Measurements from ENCODE around the gene C1QBP.

C1QBP gene

DNA sequence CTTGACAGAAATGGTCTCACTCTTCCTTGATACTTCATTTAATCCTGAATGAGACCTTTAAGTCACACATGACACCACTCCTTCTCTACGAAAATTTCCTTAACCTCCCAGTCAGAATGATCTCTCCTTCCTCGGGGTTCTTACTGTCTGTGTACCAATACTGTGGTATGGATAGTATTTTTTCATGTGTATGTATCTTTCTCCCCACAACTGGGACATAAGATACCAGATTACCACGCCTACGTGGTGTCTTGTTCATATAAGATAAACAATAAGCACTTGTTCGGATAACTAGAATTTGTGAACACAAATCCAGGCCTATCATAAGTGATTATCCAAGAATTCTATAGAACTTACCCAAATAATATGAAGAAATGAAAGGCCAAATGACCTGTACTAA, 30.8 kb downstream of the C1QBP start:
- no peak for DNase-seq (ENCODE audit: extremely low read depth, low read depth)
- H3K4me3 ChIP-seq (replicated peaks; ENCODE audit: low read depth, low read length): no peak overlapping the region
- TF ChIP-seq, protein P1, sequence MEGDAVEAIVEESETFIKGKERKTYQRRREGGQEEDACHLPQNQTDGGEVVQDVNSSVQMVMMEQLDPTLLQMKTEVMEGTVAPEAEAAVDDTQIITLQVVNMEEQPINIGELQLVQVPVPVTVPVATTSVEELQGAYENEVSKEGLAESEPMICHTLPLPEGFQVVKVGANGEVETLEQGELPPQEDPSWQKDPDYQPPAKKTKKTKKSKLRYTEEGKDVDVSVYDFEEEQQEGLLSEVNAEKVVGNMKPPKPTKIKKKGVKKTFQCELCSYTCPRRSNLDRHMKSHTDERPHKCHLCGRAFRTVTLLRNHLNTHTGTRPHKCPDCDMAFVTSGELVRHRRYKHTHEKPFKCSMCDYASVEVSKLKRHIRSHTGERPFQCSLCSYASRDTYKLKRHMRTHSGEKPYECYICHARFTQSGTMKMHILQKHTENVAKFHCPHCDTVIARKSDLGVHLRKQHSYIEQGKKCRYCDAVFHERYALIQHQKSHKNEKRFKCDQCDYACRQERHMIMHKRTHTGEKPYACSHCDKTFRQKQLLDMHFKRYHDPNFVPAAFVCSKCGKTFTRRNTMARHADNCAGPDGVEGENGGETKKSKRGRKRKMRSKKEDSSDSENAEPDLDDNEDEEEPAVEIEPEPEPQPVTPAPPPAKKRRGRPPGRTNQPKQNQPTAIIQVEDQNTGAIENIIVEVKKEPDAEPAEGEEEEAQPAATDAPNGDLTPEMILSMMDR (IDR thresholded peaks at IDR 0.05; ENCODE audit: low read depth, low read length, missing control alignments): no peak

DNA sequence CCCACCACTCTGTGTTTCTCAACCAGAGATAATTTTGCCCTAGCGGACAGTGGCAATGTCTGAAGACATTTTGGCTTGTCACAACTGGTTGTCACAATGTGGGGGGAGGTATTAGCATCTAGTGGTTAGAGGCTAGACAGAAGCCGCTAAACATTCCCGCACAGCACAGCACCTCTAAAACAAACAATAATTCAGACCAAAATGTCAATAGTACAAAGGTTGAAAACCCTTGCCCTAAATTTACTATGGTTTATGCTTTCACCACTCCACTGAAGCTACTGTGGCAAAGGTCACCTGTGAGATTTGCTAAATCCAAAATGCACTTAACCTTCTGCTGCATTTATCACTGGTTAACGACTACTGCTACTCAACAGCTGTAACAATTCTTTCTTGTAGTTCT, 33.6 kb downstream of the C1QBP start:
- TF ChIP-seq, protein P1 (IDR thresholded peaks at IDR 0.05; ENCODE audit: low read depth, low read length, missing control alignments): no peak
- H3K4me3 ChIP-seq (replicated peaks; ENCODE audit: low read depth, low read length): no peak overlapping the region
- no peak for DNase-seq (ENCODE audit: extremely low read depth, low read depth)

DNA sequence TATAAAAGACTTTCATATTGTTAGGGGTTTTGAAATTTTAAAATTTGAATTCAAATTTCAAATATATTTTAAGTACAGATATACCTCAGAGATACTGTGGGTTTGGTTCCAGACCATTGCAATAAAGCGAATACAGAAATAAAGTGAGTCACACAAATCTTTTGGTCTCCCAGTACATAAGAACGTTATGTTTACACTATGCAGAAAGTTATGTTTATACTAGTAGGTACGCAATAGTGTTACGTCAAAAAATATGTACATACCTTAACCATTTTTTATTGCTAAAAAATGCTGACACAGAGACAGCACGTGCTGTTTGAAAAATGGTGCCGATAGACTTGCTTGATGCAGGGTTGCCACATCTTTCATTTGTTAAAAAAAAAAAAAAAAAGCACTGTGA, 39.2 kb downstream of the C1QBP start:
- no peak for DNase-seq (ENCODE audit: extremely low read depth, low read depth)
- no peak overlapping the region for H3K4me3 ChIP-seq (replicated peaks; ENCODE audit: low read depth, low read length)
- TF ChIP-seq, protein P1 (IDR thresholded peaks at IDR 0.05; ENCODE audit: low read depth, low read length, missing control alignments): no peak

DNA sequence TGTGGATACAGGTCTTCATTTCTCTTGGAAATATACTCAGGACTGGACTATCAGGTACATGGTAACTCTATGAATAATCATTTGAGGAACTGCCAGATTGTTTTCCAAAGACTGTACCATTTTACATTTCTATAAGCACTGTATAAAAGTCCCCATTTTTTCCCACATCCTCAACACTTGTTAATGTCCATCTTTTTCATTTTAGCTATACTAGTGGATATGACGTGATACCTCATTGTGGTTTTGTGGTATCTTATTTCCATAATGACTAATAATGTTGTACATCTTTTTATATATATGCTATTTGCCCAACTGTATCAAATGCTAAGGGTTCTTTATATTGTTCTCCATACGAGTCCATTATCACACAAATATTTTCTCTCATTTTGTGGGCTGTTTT, 42.3 kb downstream of the C1QBP start:
- TF ChIP-seq, protein P1 (IDR thresholded peaks at IDR 0.05; ENCODE audit: low read depth, low read length, missing control alignments): no peak
- H3K4me3 ChIP-seq (replicated peaks; ENCODE audit: low read depth, low read length): no peak overlapping the region
- DNase-seq (ENCODE audit: extremely low read depth, low read depth): no peak

DNA sequence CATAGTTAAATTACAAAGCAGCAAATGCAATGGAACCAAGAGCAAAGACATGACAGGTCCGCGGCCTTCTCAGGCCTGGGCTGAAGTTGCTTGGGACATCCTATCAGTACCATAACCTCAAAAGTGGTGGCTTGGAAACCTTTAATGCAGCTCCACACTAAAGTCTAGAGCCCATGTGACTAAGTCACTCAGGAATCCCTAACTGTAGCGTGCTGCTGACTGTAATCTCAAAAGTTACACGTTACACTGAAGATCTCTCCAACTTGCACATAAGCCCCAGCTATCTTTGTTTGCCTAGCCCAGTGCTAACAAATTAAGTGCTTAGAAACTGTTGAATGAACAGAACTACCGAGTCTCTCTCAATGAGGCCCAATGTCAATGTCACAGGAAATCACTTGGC, 47.3 kb downstream of the C1QBP start:
- TF ChIP-seq, protein P1 (IDR thresholded peaks at IDR 0.05; ENCODE audit: low read depth, low read length, missing control alignments): no peak
- no peak for DNase-seq (ENCODE audit: extremely low read depth, low read depth)
- H3K4me3 ChIP-seq (replicated peaks; ENCODE audit: low read depth, low read length): no peak overlapping the region
